GM23338 (cell line): ENCODE data around the gene USP10. TPM values are rescaled to one million over a fixed set of nuclear protein-coding genes. Genes with fewer than 3 reads are reported as not detected.

Experiments
- CREB1 ChIP-seq: fragments of 250-450 bp; sonication (Bioruptor Pico); IDR thresholded peaks from 2 replicates; pipeline ENCODE4 v1.5.0; 2020; ENCODE audit warnings: low read depth, mild to moderate bottlenecking, moderate library complexity
- EZH2 ChIP-seq: fragments of 200-600 bp; sonication (generic); IDR thresholded peaks from one replicate; pipeline ENCODE4 v1.8.0; 2017; ENCODE audit warnings: antibody characterized with exemption, mild to moderate bottlenecking, low read depth; ENCODE audit not compliant: unreplicated experiment
- JUNB ChIP-seq: IDR thresholded peaks from one replicate; pipeline ENCODE4 v1.6.1; 2016; ENCODE audit warnings: antibody characterized with exemption; ENCODE audit not compliant: unreplicated experiment
- STAT1 ChIP-seq: IDR thresholded peaks from one replicate; pipeline ENCODE4 v1.6.1; 2016; ENCODE audit warnings: antibody characterized with exemption; ENCODE audit not compliant: unreplicated experiment
- ZNF114 ChIP-seq: fragments of 250-450 bp; sonication (Bioruptor Pico); IDR thresholded peaks from 2 replicates; pipeline ENCODE4 v1.5.0; 2020; ENCODE audit warnings: mild to moderate bottlenecking, moderate library complexity
- polyA plus RNA-seq: library from polyadenylated mRNA; unstranded; fragments of >200 nt; fragmentation: Nextera tagmentation; extraction: Ambion mirVana; gene quantifications from 2 replicates; pipeline ENCODE4 v1.2.1, GENCODE V29; 2016
- total RNA-seq: library from RNA; depleted of rRNA; stranded (reverse); fragments of >200 nt; shearing (Covaris generic); gene quantifications from 2 replicates; pipeline ENCODE4 v1.2.3, GENCODE V29; 2014
- TF ChIP-seq, protein P1 (sequence below): fragments of 250-450 bp; sonication (Bioruptor Pico); IDR thresholded peaks from 2 replicates; pipeline ENCODE4 v1.5.0; 2020; ENCODE audit warnings: mild to moderate bottlenecking, moderate library complexity
- TF ChIP-seq, protein P2 (sequence below): IDR thresholded peaks from one replicate; pipeline ENCODE4 v1.6.1; 2018; ENCODE audit warnings: antibody characterized with exemption; ENCODE audit not compliant: unreplicated experiment
- TF ChIP-seq, protein P3 (sequence below): IDR thresholded peaks from 2 replicates; pipeline ENCODE4 v1.6.1; 2016; ENCODE audit warnings: antibody characterized with exemption

USP10 gene
- total and polyA plus RNA-seq, 2 experiments from 2014 or later, result 158 to 194 TPM

DNA sequence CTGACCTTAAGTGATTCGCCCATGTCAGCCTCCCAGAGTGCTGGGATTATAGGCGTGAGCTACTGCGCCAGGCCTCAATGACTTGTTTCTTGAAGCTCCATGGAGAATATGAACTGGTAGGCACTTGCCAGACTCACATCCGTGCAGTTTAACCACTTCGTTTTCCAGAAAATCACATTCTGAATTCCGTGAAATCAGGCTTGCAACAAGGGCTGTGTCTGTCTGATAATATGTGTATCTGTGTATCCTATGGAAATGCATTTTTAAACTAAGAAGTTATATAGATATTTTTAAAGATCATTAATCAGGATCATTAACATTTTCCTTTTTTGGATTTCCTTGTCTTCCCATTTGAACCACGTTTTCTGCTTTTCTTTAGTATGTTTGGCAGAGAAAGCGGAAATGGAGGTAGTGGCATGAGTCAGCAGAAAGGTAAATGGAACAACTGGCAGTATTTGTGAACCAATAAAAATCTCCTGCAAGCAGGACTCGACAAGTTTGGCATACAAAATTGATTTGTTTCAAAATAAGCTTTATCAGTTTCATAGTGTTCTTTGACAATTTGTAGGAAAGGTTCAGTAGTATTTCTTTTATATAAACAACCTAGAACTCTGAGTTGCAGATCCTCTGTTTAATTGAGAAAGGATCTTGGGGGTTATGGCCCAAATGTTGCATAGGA lies 33.0 kb downstream of the USP10 start (continued):
- TF ChIP-seq, protein P1, sequence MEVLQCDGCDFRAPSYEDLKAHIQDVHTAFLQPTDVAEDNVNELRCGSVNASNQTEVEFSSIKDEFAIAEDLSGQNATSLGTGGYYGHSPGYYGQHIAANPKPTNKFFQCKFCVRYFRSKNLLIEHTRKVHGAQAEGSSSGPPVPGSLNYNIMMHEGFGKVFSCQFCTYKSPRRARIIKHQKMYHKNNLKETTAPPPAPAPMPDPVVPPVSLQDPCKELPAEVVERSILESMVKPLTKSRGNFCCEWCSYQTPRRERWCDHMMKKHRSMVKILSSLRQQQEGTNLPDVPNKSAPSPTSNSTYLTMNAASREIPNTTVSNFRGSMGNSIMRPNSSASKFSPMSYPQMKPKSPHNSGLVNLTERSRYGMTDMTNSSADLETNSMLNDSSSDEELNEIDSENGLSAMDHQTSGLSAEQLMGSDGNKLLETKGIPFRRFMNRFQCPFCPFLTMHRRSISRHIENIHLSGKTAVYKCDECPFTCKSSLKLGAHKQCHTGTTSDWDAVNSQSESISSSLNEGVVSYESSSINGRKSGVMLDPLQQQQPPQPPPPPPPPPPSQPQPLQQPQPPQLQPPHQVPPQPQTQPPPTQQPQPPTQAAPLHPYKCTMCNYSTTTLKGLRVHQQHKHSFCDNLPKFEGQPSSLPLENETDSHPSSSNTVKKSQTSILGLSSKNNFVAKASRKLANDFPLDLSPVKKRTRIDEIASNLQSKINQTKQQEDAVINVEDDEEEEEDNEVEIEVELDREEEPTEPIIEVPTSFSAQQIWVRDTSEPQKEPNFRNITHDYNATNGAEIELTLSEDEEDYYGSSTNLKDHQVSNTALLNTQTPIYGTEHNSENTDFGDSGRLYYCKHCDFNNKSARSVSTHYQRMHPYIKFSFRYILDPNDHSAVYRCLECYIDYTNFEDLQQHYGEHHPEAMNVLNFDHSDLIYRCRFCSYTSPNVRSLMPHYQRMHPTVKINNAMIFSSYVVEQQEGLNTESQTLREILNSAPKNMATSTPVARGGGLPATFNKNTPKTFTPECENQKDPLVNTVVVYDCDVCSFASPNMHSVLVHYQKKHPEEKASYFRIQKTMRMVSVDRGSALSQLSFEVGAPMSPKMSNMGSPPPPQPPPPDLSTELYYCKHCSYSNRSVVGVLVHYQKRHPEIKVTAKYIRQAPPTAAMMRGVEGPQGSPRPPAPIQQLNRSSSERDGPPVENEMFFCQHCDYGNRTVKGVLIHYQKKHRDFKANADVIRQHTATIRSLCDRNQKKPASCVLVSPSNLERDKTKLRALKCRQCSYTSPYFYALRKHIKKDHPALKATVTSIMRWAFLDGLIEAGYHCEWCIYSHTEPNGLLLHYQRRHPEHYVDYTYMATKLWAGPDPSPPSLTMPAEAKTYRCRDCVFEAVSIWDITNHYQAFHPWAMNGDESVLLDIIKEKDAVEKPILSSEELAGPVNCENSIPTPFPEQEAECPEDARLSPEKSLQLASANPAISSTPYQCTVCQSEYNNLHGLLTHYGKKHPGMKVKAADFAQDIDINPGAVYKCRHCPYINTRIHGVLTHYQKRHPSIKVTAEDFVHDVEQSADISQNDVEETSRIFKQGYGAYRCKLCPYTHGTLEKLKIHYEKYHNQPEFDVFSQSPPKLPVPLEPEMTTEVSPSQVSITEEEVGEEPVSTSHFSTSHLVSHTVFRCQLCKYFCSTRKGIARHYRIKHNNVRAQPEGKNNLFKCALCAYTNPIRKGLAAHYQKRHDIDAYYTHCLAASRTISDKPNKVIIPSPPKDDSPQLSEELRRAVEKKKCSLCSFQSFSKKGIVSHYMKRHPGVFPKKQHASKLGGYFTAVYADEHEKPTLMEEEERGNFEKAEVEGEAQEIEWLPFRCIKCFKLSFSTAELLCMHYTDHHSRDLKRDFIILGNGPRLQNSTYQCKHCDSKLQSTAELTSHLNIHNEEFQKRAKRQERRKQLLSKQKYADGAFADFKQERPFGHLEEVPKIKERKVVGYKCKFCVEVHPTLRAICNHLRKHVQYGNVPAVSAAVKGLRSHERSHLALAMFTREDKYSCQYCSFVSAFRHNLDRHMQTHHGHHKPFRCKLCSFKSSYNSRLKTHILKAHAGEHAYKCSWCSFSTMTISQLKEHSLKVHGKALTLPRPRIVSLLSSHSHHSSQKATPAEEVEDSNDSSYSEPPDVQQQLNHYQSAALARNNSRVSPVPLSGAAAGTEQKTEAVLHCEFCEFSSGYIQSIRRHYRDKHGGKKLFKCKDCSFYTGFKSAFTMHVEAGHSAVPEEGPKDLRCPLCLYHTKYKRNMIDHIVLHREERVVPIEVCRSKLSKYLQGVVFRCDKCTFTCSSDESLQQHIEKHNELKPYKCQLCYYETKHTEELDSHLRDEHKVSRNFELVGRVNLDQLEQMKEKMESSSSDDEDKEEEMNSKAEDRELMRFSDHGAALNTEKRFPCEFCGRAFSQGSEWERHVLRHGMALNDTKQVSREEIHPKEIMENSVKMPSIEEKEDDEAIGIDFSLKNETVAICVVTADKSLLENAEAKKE (CRISPR knock-in tag), result no peak
- TF ChIP-seq, protein P2, sequence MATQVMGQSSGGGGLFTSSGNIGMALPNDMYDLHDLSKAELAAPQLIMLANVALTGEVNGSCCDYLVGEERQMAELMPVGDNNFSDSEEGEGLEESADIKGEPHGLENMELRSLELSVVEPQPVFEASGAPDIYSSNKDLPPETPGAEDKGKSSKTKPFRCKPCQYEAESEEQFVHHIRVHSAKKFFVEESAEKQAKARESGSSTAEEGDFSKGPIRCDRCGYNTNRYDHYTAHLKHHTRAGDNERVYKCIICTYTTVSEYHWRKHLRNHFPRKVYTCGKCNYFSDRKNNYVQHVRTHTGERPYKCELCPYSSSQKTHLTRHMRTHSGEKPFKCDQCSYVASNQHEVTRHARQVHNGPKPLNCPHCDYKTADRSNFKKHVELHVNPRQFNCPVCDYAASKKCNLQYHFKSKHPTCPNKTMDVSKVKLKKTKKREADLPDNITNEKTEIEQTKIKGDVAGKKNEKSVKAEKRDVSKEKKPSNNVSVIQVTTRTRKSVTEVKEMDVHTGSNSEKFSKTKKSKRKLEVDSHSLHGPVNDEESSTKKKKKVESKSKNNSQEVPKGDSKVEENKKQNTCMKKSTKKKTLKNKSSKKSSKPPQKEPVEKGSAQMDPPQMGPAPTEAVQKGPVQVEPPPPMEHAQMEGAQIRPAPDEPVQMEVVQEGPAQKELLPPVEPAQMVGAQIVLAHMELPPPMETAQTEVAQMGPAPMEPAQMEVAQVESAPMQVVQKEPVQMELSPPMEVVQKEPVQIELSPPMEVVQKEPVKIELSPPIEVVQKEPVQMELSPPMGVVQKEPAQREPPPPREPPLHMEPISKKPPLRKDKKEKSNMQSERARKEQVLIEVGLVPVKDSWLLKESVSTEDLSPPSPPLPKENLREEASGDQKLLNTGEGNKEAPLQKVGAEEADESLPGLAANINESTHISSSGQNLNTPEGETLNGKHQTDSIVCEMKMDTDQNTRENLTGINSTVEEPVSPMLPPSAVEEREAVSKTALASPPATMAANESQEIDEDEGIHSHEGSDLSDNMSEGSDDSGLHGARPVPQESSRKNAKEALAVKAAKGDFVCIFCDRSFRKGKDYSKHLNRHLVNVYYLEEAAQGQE, result no peak
- TF ChIP-seq EZH2 (no peak), CREB1 (CRISPR knock-in tag) (no peak), ZNF114 (no peak), JUNB (no peak), STAT1 (no peak)
- TF ChIP-seq, protein P3, sequence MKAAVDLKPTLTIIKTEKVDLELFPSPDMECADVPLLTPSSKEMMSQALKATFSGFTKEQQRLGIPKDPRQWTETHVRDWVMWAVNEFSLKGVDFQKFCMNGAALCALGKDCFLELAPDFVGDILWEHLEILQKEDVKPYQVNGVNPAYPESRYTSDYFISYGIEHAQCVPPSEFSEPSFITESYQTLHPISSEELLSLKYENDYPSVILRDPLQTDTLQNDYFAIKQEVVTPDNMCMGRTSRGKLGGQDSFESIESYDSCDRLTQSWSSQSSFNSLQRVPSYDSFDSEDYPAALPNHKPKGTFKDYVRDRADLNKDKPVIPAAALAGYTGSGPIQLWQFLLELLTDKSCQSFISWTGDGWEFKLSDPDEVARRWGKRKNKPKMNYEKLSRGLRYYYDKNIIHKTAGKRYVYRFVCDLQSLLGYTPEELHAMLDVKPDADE, result no peak
